DMS153 treated with DMSO at 0.1 percent for 48 hours (cell line): ENCODE results near the gene HADHB.
"Not testable (repeated sequence)": the region's sequence is repeated elsewhere in the genome, so short reads cannot be mapped to it uniquely, and the experiment has no call there.

Source experiments
- DNase-seq: peaks from one replicate; lab custom pipeline; 2025; ENCODE audit not compliant: unreplicated experiment; lab: John Stamatoyannopoulos, UW

HADHB gene

DNA sequence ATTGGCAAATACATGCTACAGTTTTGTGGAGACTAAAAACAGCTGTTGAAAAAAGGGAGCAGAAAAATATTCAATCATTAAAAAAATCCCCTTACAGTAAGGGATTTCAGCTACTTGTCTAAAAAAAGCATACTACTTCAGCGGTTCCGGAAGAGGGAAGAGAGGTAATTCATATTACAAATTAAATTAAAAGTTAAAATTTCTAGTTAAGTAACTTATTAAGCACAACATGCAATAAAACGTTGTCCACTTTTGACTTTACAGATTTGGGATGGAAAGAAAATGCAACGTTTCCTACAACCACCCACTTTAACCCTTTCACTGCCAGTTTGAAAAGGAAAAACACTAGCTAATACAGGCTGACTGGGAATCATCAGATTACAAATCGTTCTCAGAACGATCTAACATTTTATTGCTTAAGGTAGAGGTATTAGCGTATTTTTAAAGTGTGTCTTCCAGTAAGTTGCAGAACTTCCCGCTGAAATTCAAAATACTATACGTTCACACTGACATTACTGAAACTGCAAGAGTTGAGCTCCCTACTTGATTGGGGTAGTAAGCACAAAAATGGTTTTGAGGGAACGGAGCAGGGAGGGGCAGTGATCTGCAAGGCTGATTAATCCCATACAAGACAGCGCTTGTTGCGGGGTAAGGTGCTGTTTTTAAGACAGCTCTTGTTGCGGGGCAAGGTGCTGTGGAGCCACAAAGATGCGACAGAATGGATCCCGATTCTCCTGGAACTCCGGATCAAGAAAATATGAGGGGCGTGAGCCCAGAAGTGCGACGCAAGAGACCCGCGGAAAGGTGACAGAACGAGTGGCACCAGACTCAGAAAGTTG lies 1.1 kb upstream of the HADHB start:
- DNase-seq, result no peak

DNA sequence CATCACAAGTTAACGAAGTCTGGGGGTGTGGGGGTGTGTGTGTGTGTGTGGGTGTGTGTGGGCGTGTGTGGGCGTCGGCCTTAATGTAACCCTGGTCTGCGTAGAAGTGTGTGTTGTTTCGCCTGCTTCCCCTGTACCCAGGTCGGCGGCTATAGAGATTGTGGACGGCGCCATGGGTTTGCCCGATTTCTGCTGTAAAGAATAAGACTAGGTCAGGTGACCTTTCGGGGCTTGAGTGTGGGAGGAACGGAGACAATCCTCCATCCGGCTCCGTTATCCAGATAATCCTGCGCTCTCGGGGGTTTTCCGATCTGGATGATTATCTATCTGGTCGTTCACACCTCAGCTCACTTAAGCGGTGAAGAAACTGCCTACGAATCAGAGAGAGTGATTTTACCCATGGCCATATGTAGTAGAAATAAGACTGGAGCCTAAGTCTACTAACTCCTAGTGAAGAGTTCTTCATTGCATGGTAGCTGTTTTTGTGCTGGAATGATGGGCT lies 543 bp downstream of the HADHB start:
- DNase-seq, result no peak

GRCh38 chr2:26245810-26246209 lies 1.1 kb downstream of the HADHB start:
- no peak for DNase-seq

DNA sequence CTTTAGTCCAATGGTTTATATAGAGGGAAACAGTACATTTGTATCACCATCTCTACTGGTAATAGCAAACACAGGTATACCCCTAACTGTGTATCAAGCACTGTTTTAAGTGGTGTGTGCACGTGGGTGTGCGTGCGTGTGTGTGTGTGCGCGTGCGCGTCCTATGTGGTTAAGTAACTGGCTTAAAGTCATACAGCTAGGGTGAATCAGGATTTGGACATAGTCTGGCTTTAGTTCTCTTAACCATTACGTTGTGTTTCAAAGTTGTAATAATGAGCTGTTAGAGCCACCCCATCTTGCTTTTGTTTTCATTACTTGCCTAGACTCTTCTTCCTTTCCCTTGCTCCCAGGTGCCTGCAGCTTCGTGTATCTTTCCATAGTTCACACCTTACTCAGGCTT lies 2.1 kb downstream of the HADHB start:
- DNase-seq, result no peak

- DNase-seq, result no peak
Measured at GRCh38 chr2:26249625-26250024, 4.9 kb downstream of the HADHB start.

DNA sequence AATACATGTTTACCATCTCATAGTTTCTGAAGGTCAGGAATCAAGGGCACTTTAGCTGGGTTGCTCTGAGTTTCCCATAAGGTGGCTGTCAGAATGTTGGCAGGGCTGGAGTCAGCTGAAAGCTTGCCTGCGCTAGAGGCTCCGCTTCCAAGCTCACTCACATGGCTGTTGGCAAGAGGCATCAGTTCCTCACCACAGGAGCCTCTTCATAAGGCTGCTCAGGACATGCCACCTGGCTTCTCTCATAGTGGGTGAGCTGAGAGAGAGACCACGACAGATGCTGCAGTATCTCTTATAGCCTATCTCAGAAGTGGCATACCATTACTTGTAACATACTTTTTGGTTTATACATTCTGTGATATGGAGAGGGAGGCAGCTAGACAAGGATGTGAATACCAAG lies 7.2 kb downstream of the HADHB start:
- DNase-seq, result no peak

GRCh38 chr2:26255759-26256384 lies 11.1 kb downstream of the HADHB start:
- DNase-seq, result no peak

- not testable (repeated sequence) for DNase-seq
Measured at GRCh38 chr2:26258836-26259235, 14.1 kb downstream of the HADHB start.

DNA sequence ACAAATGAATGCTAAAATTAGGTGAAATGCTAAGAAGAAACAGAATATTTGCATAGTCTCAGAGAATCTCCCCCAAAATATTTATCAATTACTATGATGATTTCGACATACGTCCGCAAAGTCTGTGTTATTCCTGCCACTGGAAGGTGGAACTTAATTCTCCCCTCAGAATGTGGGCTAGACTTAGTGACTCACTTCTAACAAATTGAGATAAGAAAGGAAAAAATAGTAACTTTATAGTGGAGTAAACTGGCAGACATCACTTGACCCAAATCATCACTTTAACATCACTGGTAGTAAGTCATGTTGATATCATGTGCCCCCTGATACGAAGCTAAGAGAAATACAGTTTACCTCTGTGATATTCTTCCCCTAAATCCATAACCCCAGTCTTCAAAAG lies 23.5 kb downstream of the HADHB start:
- DNase-seq, result no peak

- not testable (repeated sequence) for DNase-seq
Measured at GRCh38 chr2:26268670-26269385, 24.1 kb downstream of the HADHB start.

DNA sequence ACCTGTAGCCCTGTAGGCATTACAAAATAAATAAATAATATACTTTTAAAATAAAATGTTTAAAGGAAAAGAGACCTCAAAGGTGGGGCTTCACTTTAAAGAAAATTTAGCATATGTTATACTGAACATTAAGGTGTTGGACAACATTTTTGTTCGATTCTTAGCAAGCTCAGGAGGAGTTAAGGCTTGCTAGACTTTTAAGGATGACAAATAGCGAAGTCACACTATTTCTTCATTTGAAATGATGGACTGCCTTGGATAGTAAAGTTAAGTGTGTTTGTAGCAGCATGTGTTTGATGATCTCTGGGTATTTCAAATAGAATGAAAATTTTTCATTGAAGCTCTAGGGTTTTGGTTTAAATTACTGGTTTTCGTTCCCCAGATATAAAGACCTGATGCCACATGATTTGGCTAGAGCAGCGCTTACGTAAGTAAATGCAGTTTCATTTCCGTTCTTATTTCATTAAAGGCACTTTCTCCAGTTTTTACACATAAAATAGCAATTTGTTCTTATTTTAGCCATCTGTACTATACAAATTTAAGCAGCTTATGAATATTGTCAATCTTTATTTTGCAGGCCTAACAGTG lies 24.9 kb downstream of the HADHB start:
- DNase-seq, result no peak

GRCh38 chr2:26270373-26270772 lies 25.6 kb downstream of the HADHB start:
- no peak for DNase-seq

GRCh38 chr2:26273501-26273900 lies 28.8 kb downstream of the HADHB start:
- no peak for DNase-seq

DNA sequence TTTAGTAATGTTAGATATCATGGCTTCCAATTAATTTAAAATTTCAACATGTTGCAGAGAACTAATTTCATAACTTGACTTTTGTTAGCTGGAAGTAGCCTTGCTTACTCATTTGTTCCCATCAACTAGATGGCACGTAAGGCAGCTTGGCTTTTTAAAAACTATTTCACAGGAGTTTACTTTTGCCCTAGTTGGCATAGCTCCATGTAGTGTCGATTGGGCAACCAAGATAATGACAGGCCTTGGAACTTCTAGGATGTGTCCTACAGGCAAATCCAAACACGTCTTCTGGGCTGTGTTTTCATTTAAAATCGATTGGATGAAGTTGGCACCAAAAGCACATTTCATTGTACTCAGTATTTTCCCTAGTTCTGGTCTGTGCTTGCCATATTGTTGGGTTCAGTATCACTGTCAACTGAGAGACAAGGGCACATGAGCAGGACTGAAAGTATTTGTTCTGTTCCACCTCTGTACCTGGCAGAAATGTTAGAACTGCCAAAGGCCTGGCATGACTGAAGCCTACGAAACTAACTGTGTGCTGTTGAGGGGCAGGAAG lies 29.4 kb downstream of the HADHB start:
- peak; percentile 22 for DNase-seq

- no peak for DNase-seq
Measured at GRCh38 chr2:26276484-26277227, 31.9 kb downstream of the HADHB start.

DNA sequence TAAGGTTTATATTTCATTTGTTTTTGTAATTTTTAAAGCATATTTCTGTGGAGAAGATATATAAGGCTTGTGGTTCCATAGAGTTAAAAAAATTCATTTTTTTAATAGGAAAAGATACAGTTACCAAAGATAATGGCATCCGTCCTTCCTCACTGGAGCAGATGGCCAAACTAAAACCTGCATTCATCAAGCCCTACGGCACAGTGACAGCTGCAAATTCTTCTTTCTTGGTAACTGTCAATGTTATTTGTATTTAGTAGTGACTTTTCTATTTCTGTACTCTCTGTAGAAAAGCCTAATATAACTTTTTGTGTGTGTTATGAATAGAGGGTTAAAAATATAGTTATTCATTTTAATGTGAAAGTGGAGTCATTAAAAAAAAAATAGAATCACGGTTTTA lies 35.1 kb downstream of the HADHB start:
- no peak for DNase-seq

GRCh38 chr2:26281226-26281625 lies 36.5 kb downstream of the HADHB start:
- DNase-seq, result no peak

- DNase-seq, result no peak
Measured at GRCh38 chr2:26283606-26284005, 38.9 kb downstream of the HADHB start.

- DNase-seq, result no peak
Measured at GRCh38 chr2:26284132-26284531, 39.4 kb downstream of the HADHB start.

GRCh38 chr2:26285931-26286330 lies 41.2 kb downstream of the HADHB start:
- no peak for DNase-seq
